IPS-18c (cell line): Measurements from ENCODE around the gene BMPR1A.
"Not testable (repeated sequence)": the region's sequence is repeated elsewhere in the genome, so short reads cannot be mapped to it uniquely, and the experiment has no call there.

Source experiments
- H3K4me3 ChIP-seq: 2 replicates; pipeline ENCODE4 v1.7.0; 2013; ENCODE audit warnings: low read depth, mild to moderate bottlenecking, low read length, moderate library complexity; ENCODE audit not compliant: insufficient read depth
- H3K9me3 ChIP-seq: one replicate; pipeline ENCODE4 v1.6.1; 2013; ENCODE audit warnings: mild to moderate bottlenecking, low read length, moderate library complexity; ENCODE audit not compliant: control insufficient read depth, insufficient read depth

The BMPR1A gene

GRCh38 chr10:86931872-86932271 lies 175.5 kb downstream of the BMPR1A start:
- Histone ChIP-seq H3K4me3 (no peak overlapping the region), H3K9me3 (no peaks in the 10 kb centered on the region)

GRCh38 chr10:86932674-86933073 lies 176.3 kb downstream of the BMPR1A start:
- H3K9me3 ChIP-seq, result no peaks in the 10 kb centered on the region

GRCh38 chr10:86934162-86934711 lies 177.8 kb downstream of the BMPR1A start:
- not testable (repeated sequence) for H3K4me3 ChIP-seq, H3K9me3 ChIP-seq

More at GRCh38 chr10:86932674-86933073, 176.3 kb downstream of the BMPR1A start:
- H3K4me3 ChIP-seq, result no peak overlapping the region

GRCh38 chr10:86936661-86937501 lies 180.5 kb downstream of the BMPR1A start:
- Histone ChIP-seq H3K9me3 (no peaks in the 10 kb centered on the region), H3K4me3 (no peak overlapping the region)

- Histone ChIP-seq H3K4me3 (no peak overlapping the region), H3K9me3 (no peaks in the 10 kb centered on the region)
Observed at GRCh38 chr10:86937502-86938154, 181.2 kb downstream of the BMPR1A start.

- peaks cover 2% of the 10 kb centered on the region for H3K9me3 ChIP-seq
- no peak overlapping the region for H3K4me3 ChIP-seq
Observed at GRCh38 chr10:86938260-86938659, 181.8 kb downstream of the BMPR1A start.

GRCh38 chr10:86940076-86940475 lies 183.7 kb downstream of the BMPR1A start:
- not testable (repeated sequence) for H3K4me3 ChIP-seq

GRCh38 chr10:86940677-86941076 lies 184.3 kb downstream of the BMPR1A start:
- Histone ChIP-seq H3K9me3 (peaks cover 2% of the 10 kb centered on the region), H3K4me3 (no peak overlapping the region)

More at GRCh38 chr10:86940076-86940475, 183.7 kb downstream of the BMPR1A start:
- not testable (repeated sequence) for H3K9me3 ChIP-seq

GRCh38 chr10:86941426-86941825 lies 185.0 kb downstream of the BMPR1A start:
- H3K4me3 ChIP-seq, result no peak overlapping the region
- peaks cover 2% of the 10 kb centered on the region for H3K9me3 ChIP-seq

GRCh38 chr10:86941991-86942421 lies 185.6 kb downstream of the BMPR1A start:
- no peak overlapping the region for H3K4me3 ChIP-seq
- H3K9me3 ChIP-seq, result peaks cover 2% of the 10 kb centered on the region

GRCh38 chr10:86942441-86943315 lies 186.3 kb downstream of the BMPR1A start:
- peaks cover 2% of the 10 kb centered on the region for H3K9me3 ChIP-seq
- no peak overlapping the region for H3K4me3 ChIP-seq

GRCh38 chr10:86943316-86944030 lies 187.1 kb downstream of the BMPR1A start:
- H3K4me3 ChIP-seq, result no peak overlapping the region
- peaks cover 2% of the 10 kb centered on the region for H3K9me3 ChIP-seq

GRCh38 chr10:86944031-86944419 lies 187.6 kb downstream of the BMPR1A start:
- peaks cover 2% of the 10 kb centered on the region for H3K9me3 ChIP-seq
- H3K4me3 ChIP-seq, result no peak overlapping the region

GRCh38 chr10:86944471-86944870 lies 188.1 kb downstream of the BMPR1A start:
- H3K9me3 ChIP-seq, result peaks cover 2% of the 10 kb centered on the region
- no peak overlapping the region for H3K4me3 ChIP-seq

- no peak overlapping the region for H3K4me3 ChIP-seq
- peaks cover 2% of the 10 kb centered on the region for H3K9me3 ChIP-seq
Observed at GRCh38 chr10:86944907-86945306, 188.5 kb downstream of the BMPR1A start.

GRCh38 chr10:86945361-86946212 lies 189.2 kb downstream of the BMPR1A start:
- no peak overlapping the region for H3K4me3 ChIP-seq
- peaks cover 2% of the 10 kb centered on the region for H3K9me3 ChIP-seq
